C4-2B (cell line): Measurements from ENCODE around the gene IFNA5.

Experiments used
- CTCF ChIP-seq: fragments of 450-650 bp; conservative IDR thresholded peaks from 2 replicates; pipeline ENCODE4 v1.5.1; 2017; ENCODE audit warnings: mild to moderate bottlenecking
- ZFX ChIP-seq: fragments of 450-650 bp; IDR thresholded peaks from 2 replicates; pipeline ENCODE4 v1.6.1; 2017

- peak; percentile 89 for TF ChIP-seq CTCF
- no peak for TF ChIP-seq ZFX
These were observed 21.5 kb upstream of the IFNA5 start for GRCh38 chr9:21326526-21327139.
